Activated CD4-positive, alpha-beta T cell treated with anti-CD3 and anti-CD28 coated beads, Interleukin-2, amount 10 ng/mL, durations not matched to agents 7 days and 5 days (primary cell): ENCODE results near the gene ZNF438. TPM values are rescaled to one million over a fixed set of nuclear protein-coding genes. Genes with fewer than 3 reads are reported as not detected.

ENCODE experiments used
- CTCF ChIA-PET: fragments of 350-600 bp; sonication (Branson Sonifier 250); formaldehyde crosslinking; loops from one replicate; lab custom pipeline; 2021; ENCODE audit warnings: antibody characterized with exemption; lab: Charles Lee
- POLR2A ChIA-PET: fragments of 350-600 bp; sonication (Branson Sonifier 250); formaldehyde crosslinking; loops from one replicate; lab custom pipeline; 2021; ENCODE audit warnings: antibody characterized with exemption; lab: Charles Lee
- DNase-seq: peaks from one replicate; pipeline ENCODE4 v3.0.0-alpha.2; 2020
- H3K27ac Mint-ChIP-seq: one replicate; pipeline ENCODE4 v1.8.0; 2021; ENCODE audit warnings: mild to moderate bottlenecking, moderate library complexity, mixed read lengths
- H3K27me3 Mint-ChIP-seq: one replicate; pipeline ENCODE4 v1.8.0; 2021; ENCODE audit warnings: mixed read lengths
- H3K36me3 Mint-ChIP-seq: one replicate; pipeline ENCODE4 v1.8.0; 2021; ENCODE audit warnings: low read depth, mixed read lengths
- H3K4me1 Mint-ChIP-seq: one replicate; pipeline ENCODE4 v1.8.0; 2021; ENCODE audit warnings: mixed read lengths
- H3K4me3 Mint-ChIP-seq: one replicate; pipeline ENCODE4 v1.8.0; 2021; ENCODE audit warnings: mild to moderate bottlenecking, moderate library complexity, mixed read lengths
- H3K9me3 Mint-ChIP-seq: one replicate; pipeline ENCODE4 v1.8.0; 2021; ENCODE audit warnings: mixed read lengths
- total RNA-seq, 2 experiments: library from RNA; stranded (reverse); gene quantifications; one replicate each; pipeline ENCODE4 v1.2.3, GENCODE V29; 2021

The ZNF438 gene
- total RNA-seq, 2 experiments from 2014 or later: 3.1 to 3.8 TPM

- no peaks in the 10 kb centered on the region for H3K4me1 Mint-ChIP-seq
- no peaks in the 10 kb centered on the region for H3K27me3 Mint-ChIP-seq
- POLR2A ChIA-PET: no interaction called here
- H3K9me3 Mint-ChIP-seq: no peaks in the 10 kb centered on the region
- no peak overlapping the region for H3K27ac Mint-ChIP-seq
- CTCF ChIA-PET: no interaction called here
- H3K36me3 Mint-ChIP-seq: no peaks in the 10 kb centered on the region
- H3K4me3 Mint-ChIP-seq: no peak overlapping the region
- DNase-seq: no peak
Measured at GRCh38 chr10:30870896-30871295, 160.8 kb downstream of the ZNF438 start.

GRCh38 chr10:30869566-30869965, 162.1 kb downstream of the ZNF438 start:
- CTCF ChIA-PET: no interaction called here
- no peaks in the 10 kb centered on the region for H3K27me3 Mint-ChIP-seq
- H3K27ac Mint-ChIP-seq: no peak overlapping the region
- no peaks in the 10 kb centered on the region for H3K36me3 Mint-ChIP-seq
- DNase-seq: no peak
- no peak overlapping the region for H3K4me3 Mint-ChIP-seq
- POLR2A ChIA-PET: no interaction called here
- H3K4me1 Mint-ChIP-seq: no peaks in the 10 kb centered on the region
- no peaks in the 10 kb centered on the region for H3K9me3 Mint-ChIP-seq

- H3K27me3 Mint-ChIP-seq: no peaks in the 10 kb centered on the region
- H3K4me1 Mint-ChIP-seq: no peaks in the 10 kb centered on the region
- ChIA-PET CTCF (no interaction called here), POLR2A (no interaction called here)
- H3K4me3 Mint-ChIP-seq: no peak overlapping the region
- no peaks in the 10 kb centered on the region for H3K36me3 Mint-ChIP-seq
- no peak for DNase-seq
- no peaks in the 10 kb centered on the region for H3K9me3 Mint-ChIP-seq
- H3K27ac Mint-ChIP-seq: no peak overlapping the region
Measured at GRCh38 chr10:30868611-30869010, 163.1 kb downstream of the ZNF438 start.

GRCh38 chr10:30866896-30867295, 164.8 kb downstream of the ZNF438 start:
- no peak overlapping the region for H3K27ac Mint-ChIP-seq
- CTCF ChIA-PET: interaction anchor here (1.2 kb wide), 1 partner anchor 133 kb away, joined by 3 read pairs; no protein-coding TSS in a partner anchor
- POLR2A ChIA-PET: no interaction called here
- H3K4me3 Mint-ChIP-seq: no peak overlapping the region
- no peak for DNase-seq
- no peaks in the 10 kb centered on the region for H3K36me3 Mint-ChIP-seq
- H3K27me3 Mint-ChIP-seq: no peaks in the 10 kb centered on the region
- no peaks in the 10 kb centered on the region for H3K4me1 Mint-ChIP-seq
- no peaks in the 10 kb centered on the region for H3K9me3 Mint-ChIP-seq

GRCh38 chr10:30865141-30865926, 166.3 kb downstream of the ZNF438 start:
- no peaks in the 10 kb centered on the region for H3K36me3 Mint-ChIP-seq
- no peak for DNase-seq
- no peak overlapping the region for H3K4me3 Mint-ChIP-seq
- no peaks in the 10 kb centered on the region for H3K4me1 Mint-ChIP-seq
- H3K27ac Mint-ChIP-seq: no peak overlapping the region
- POLR2A ChIA-PET: no interaction called here
- no peaks in the 10 kb centered on the region for H3K9me3 Mint-ChIP-seq
- CTCF ChIA-PET: no interaction called here
- no peaks in the 10 kb centered on the region for H3K27me3 Mint-ChIP-seq

GRCh38 chr10:30863516-30864210, 168.0 kb downstream of the ZNF438 start:
- Mint-ChIP-seq H3K9me3 (no peaks in the 10 kb centered on the region), H3K27me3 (no peaks in the 10 kb centered on the region), H3K27ac (no peak overlapping the region), H3K4me3 (no peak overlapping the region), H3K36me3 (no peaks in the 10 kb centered on the region), H3K4me1 (no peaks in the 10 kb centered on the region)
- DNase-seq: no peak
- CTCF ChIA-PET: no interaction called here
- POLR2A ChIA-PET: no interaction called here

- H3K36me3 Mint-ChIP-seq: no peaks in the 10 kb centered on the region
- H3K27me3 Mint-ChIP-seq: no peaks in the 10 kb centered on the region
- ChIA-PET CTCF (interaction anchor here (0.5 kb wide), 1 partner anchor 243 kb away, joined by 4 read pairs; no protein-coding TSS in a partner anchor), POLR2A (no interaction called here)
- no peak overlapping the region for H3K4me3 Mint-ChIP-seq
- H3K4me1 Mint-ChIP-seq: no peaks in the 10 kb centered on the region
- H3K27ac Mint-ChIP-seq: no peak overlapping the region
- H3K9me3 Mint-ChIP-seq: no peaks in the 10 kb centered on the region
- DNase-seq: no peak
Measured at GRCh38 chr10:30862486-30862885, 169.2 kb downstream of the ZNF438 start.

GRCh38 chr10:30861976-30862375, 169.7 kb downstream of the ZNF438 start:
- H3K36me3 Mint-ChIP-seq: no peaks in the 10 kb centered on the region
- H3K4me3 Mint-ChIP-seq: no peak overlapping the region
- no peaks in the 10 kb centered on the region for H3K27me3 Mint-ChIP-seq
- POLR2A ChIA-PET: no interaction called here
- no peaks in the 10 kb centered on the region for H3K4me1 Mint-ChIP-seq
- CTCF ChIA-PET: interaction anchor here (0.5 to 0.9 kb wide), 2 partner anchors 12 to 243 kb away, joined by 3 to 4 read pairs; no protein-coding TSS in a partner anchor
- H3K9me3 Mint-ChIP-seq: no peaks in the 10 kb centered on the region
- H3K27ac Mint-ChIP-seq: no peak overlapping the region
- DNase-seq: no peak

- Mint-ChIP-seq H3K4me3 (no peak overlapping the region), H3K27me3 (no peaks in the 10 kb centered on the region), H3K4me1 (no peaks in the 10 kb centered on the region), H3K27ac (no peak overlapping the region), H3K9me3 (no peaks in the 10 kb centered on the region), H3K36me3 (no peaks in the 10 kb centered on the region)
- no peak for DNase-seq
- ChIA-PET CTCF (interaction anchor here (0.9 kb wide), 1 partner anchor 13 kb away, joined by 3 read pairs; no protein-coding TSS in a partner anchor), POLR2A (no interaction called here)
Measured at GRCh38 chr10:30861221-30861620, 170.4 kb downstream of the ZNF438 start.

GRCh38 chr10:30858499-30858898, 173.2 kb downstream of the ZNF438 start:
- POLR2A ChIA-PET: no interaction called here
- no peak for DNase-seq
- CTCF ChIA-PET: no interaction called here
- Mint-ChIP-seq H3K27ac (no peak overlapping the region), H3K9me3 (no peaks in the 10 kb centered on the region), H3K4me3 (no peak overlapping the region), H3K4me1 (peaks cover 2% of the 10 kb centered on the region), H3K36me3 (no peaks in the 10 kb centered on the region), H3K27me3 (no peaks in the 10 kb centered on the region)

- H3K4me1 Mint-ChIP-seq: peaks cover 2% of the 10 kb centered on the region
- H3K27me3 Mint-ChIP-seq: no peaks in the 10 kb centered on the region
- no peaks in the 10 kb centered on the region for H3K36me3 Mint-ChIP-seq
- H3K4me3 Mint-ChIP-seq: no peak overlapping the region
- H3K27ac Mint-ChIP-seq: no peak overlapping the region
- no peaks in the 10 kb centered on the region for H3K9me3 Mint-ChIP-seq
- DNase-seq: no peak
- ChIA-PET POLR2A (no interaction called here), CTCF (no interaction called here)
Measured at GRCh38 chr10:30857803-30858202, 173.9 kb downstream of the ZNF438 start.

GRCh38 chr10:30855131-30855530, 176.5 kb downstream of the ZNF438 start:
- H3K4me3 Mint-ChIP-seq: no peak overlapping the region
- no peaks in the 10 kb centered on the region for H3K36me3 Mint-ChIP-seq
- POLR2A ChIA-PET: no interaction called here
- no peaks in the 10 kb centered on the region for H3K9me3 Mint-ChIP-seq
- H3K4me1 Mint-ChIP-seq: peaks cover 2% of the 10 kb centered on the region
- CTCF ChIA-PET: interaction anchor here (0.9 to 1.1 kb wide), 2 partner anchors 15 to 44 kb away, joined by 3 to 4 read pairs; no protein-coding TSS in a partner anchor
- peak overlapping the region; percentile 15 for H3K27ac Mint-ChIP-seq
- no peak for DNase-seq
- no peaks in the 10 kb centered on the region for H3K27me3 Mint-ChIP-seq

- Mint-ChIP-seq H3K36me3 (no peaks in the 10 kb centered on the region), H3K9me3 (no peaks in the 10 kb centered on the region), H3K27ac (no peak overlapping the region), H3K4me3 (no peak overlapping the region), H3K27me3 (no peaks in the 10 kb centered on the region), H3K4me1 (peaks cover 2% of the 10 kb centered on the region)
- CTCF ChIA-PET: interaction anchor here (0.9 to 1.5 kb wide), 3 partner anchors 14 to 46 kb away, joined by 3 to 4 read pairs (median 3); no protein-coding TSS in a partner anchor
- no peak for DNase-seq
- POLR2A ChIA-PET: no interaction called here
Measured at GRCh38 chr10:30854656-30855055, 177.0 kb downstream of the ZNF438 start.
